HG02678 (cell line): Measurements from ENCODE around the gene NOS1.
"Not testable (repeated sequence)": the region's sequence is repeated elsewhere in the genome, so short reads cannot be mapped to it uniquely, and the experiment has no call there.

Source experiments
- ATAC-seq: cut with Tn5 transposase; IDR thresholded peaks from one replicate; pipeline ENCODE4 v1.9.1; 2021; ENCODE audit warnings: mild to moderate bottlenecking, moderate library complexity; ENCODE audit not compliant: unreplicated experiment

The NOS1 gene

GRCh38 chr12:117279606-117280005 is 81.8 kb downstream of the NOS1 start:
- ATAC-seq: no peak

- ATAC-seq: no peak
Observed at GRCh38 chr12:117277875-117278274, 83.6 kb downstream of the NOS1 start.

GRCh38 chr12:117273091-117273490 is 88.3 kb downstream of the NOS1 start:
- ATAC-seq: no peak

- no peak for ATAC-seq
Observed at GRCh38 chr12:117272690-117273089, 88.7 kb downstream of the NOS1 start.

- ATAC-seq: no peak
Observed at GRCh38 chr12:117262749-117263148, 98.7 kb downstream of the NOS1 start.

GRCh38 chr12:117261247-117261646 is 100.2 kb downstream of the NOS1 start:
- no peak for ATAC-seq

- no peak for ATAC-seq
Observed at GRCh38 chr12:117255386-117255785, 106.0 kb downstream of the NOS1 start.

- ATAC-seq: no peak
Observed at GRCh38 chr12:117243488-117243887, 117.9 kb downstream of the NOS1 start.

- no peak for ATAC-seq
Observed at GRCh38 chr12:117241697-117242096, 119.7 kb downstream of the NOS1 start.

- no peak for ATAC-seq
Observed at GRCh38 chr12:117240081-117240755, 121.2 kb downstream of the NOS1 start.

- no peak for ATAC-seq
Observed at GRCh38 chr12:117236456-117237001, 124.9 kb downstream of the NOS1 start.

- ATAC-seq: no peak
Observed at GRCh38 chr12:117235261-117235660, 126.2 kb downstream of the NOS1 start.

GRCh38 chr12:117234441-117234840 is 127.0 kb downstream of the NOS1 start:
- ATAC-seq: no peak

- no peak for ATAC-seq
Observed at GRCh38 chr12:117231750-117232149, 129.7 kb downstream of the NOS1 start.

- ATAC-seq: no peak
Observed at GRCh38 chr12:117228239-117228638, 133.2 kb downstream of the NOS1 start.

- ATAC-seq: no peak
Observed at GRCh38 chr12:117227000-117227653, 134.3 kb downstream of the NOS1 start.

- ATAC-seq: no peak
Observed at GRCh38 chr12:117226505-117226904, 134.9 kb downstream of the NOS1 start.

- ATAC-seq: no peak
Observed at GRCh38 chr12:117225179-117225578, 136.2 kb downstream of the NOS1 start.

GRCh38 chr12:117220947-117221346 is 140.5 kb downstream of the NOS1 start:
- not testable (repeated sequence) for ATAC-seq

- no peak for ATAC-seq
Observed at GRCh38 chr12:117218149-117218548, 143.3 kb downstream of the NOS1 start.

- ATAC-seq: no peak
Observed at GRCh38 chr12:117216686-117217085, 144.7 kb downstream of the NOS1 start.

- no peak for ATAC-seq
Observed at GRCh38 chr12:117214797-117215196, 146.6 kb downstream of the NOS1 start.
